ENCODE measurements around the gene NSD2.
"Not testable (repeated sequence)": the region's sequence is repeated elsewhere in the genome, so short reads cannot be mapped to it uniquely, and the experiment has no call there.

Gene NSD2

GRCh38 chr4:2006956-2007653 is 135.9 kb downstream of the NSD2 start:
- DNase-seq: no peak

- DNase-seq: no peak
Observed at GRCh38 chr4:2007804-2008670, 136.8 kb downstream of the NSD2 start.

- DNase-seq: no peak
Observed at GRCh38 chr4:2008671-2008920, 137.4 kb downstream of the NSD2 start.

GRCh38 chr4:2008921-2009650 is 137.9 kb downstream of the NSD2 start, which contains the start of gene NELFA:
NELFA (minus strand) TSS chr4:2008974; CDS start chr4:2008959, 15 bp downstream.
- DNase-seq: peak; percentile 96

GRCh38 chr4:2009651-2010233 is 138.5 kb downstream of the NSD2 start:
- peak; percentile 70 for DNase-seq

GRCh38 chr4:2011583-2011982 is 140.4 kb downstream of the NSD2 start:
- DNase-seq: no peak

GRCh38 chr4:2015008-2015407 is 143.8 kb downstream of the NSD2 start:
- DNase-seq: no peak

GRCh38 chr4:2021358-2022018 is 150.3 kb downstream of the NSD2 start:
- not testable (repeated sequence) for DNase-seq

GRCh38 chr4:2024683-2025082 is 153.5 kb downstream of the NSD2 start:
- no peak for DNase-seq

GRCh38 chr4:2025817-2026216 is 154.6 kb downstream of the NSD2 start:
- no peak for DNase-seq

- DNase-seq: not testable (repeated sequence)
Observed at GRCh38 chr4:2027120-2027519, 155.9 kb downstream of the NSD2 start.

GRCh38 chr4:2031161-2031560 is 160.0 kb downstream of the NSD2 start:
- DNase-seq: not testable (repeated sequence)
